Subcutaneous abdominal adipose tissue (tissue), 5 donors: Measurements from ENCODE around the gene LRRC49.

Experiments used
- H3K27ac ChIP-seq: one replicate; pipeline ENCODE4 v1.7.0; 2013; ENCODE audit warnings: low read depth, mild to moderate bottlenecking, inconsistent platforms, low read length, moderate library complexity
- H3K27me3 ChIP-seq, 5 donors: one replicate each; pipeline ENCODE4 v1.7.0; 2013; ENCODE audit warnings: low read length in 5 of 5, inconsistent platforms in 1 of 5; ENCODE audit not compliant: control insufficient read depth in 5 of 5, insufficient read depth in 4 of 5
- H3K36me3 ChIP-seq, 5 donors: one replicate each; pipeline ENCODE4 v1.7.0; 2013; ENCODE audit warnings: low read length in 5 of 5; ENCODE audit not compliant: control insufficient read depth in 5 of 5, insufficient read depth in 5 of 5
- H3K4me1 ChIP-seq, 5 donors: one replicate each; pipeline ENCODE4 v1.7.0; 2013; ENCODE audit warnings: low read length in 5 of 5, mild to moderate bottlenecking in 3 of 5, moderate library complexity in 1 of 5; ENCODE audit not compliant: control insufficient read depth in 5 of 5, insufficient read depth in 5 of 5
- H3K4me3 ChIP-seq, 5 donors: one replicate each; pipeline ENCODE4 v1.7.0; 2013; ENCODE audit warnings: low read length in 5 of 5, low read depth in 1 of 5
- H3K9ac ChIP-seq, 5 donors: one replicate each; pipeline ENCODE4 v1.7.0; 2013; ENCODE audit warnings: low read length in 5 of 5, mild to moderate bottlenecking in 4 of 5, moderate library complexity in 3 of 5
- H3K9me3 ChIP-seq, 5 donors: one replicate each; pipeline ENCODE4 v1.7.0; 2013; ENCODE audit warnings: low read length in 5 of 5; ENCODE audit not compliant: control insufficient read depth in 5 of 5
- donor health status: healthy.
- donor health status: healthy.
- donor health status: healthy.
- donor health status: healthy.
- donor health status: healthy.

LRRC49 gene

DNA sequence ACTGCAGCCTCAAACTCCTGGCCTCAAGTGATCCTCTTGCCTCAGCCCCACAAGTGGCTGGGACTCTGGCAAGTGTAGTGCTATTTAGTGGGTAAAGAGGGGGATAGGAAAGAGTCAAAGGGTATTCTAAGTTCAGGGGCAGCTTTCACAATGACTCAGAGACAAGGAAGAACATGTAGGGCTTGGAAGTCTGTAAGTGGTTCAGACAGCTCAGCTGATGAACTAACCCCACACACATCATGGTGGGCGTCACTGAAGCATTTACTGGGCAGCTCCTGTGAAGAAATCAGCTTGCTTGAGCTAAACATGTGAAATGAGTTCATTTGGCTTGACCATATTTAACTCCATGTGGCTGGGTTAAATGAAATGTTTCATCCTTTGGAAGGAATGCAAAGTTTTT, 188.1 kb downstream of the LRRC49 start:
- Histone ChIP-seq H3K9ac (no peak overlapping the region), H3K9me3 (no peaks in the 10 kb centered on the region), H3K4me1 (no peaks in the 10 kb centered on the region), H3K27me3 (peaks cover 2 to 7% (median 5%) of the 10 kb centered on the region in 5 donors), H3K4me3 (no peak overlapping the region), H3K27ac (no peak overlapping the region), H3K36me3 (no peaks in the 10 kb centered on the region)

DNA sequence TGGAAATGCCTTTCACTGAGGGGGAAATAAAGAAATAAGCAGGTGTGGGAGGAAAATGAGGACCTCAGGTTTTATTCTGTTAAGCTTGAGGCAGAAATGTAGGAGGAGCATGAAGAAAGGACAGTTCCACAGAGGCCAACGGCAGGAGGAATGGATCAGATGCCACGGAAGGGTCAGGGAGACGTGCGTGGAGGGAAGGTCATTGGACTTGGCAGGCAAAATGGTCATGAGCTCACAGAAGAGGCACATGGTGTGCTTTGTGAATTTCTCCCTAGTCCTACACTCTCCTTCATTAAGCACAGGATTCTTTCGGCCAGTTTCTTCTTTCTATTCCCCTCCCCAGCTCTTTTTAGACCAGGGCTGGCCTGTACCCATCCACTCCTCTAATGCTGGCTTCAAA, 190.2 kb downstream of the LRRC49 start:
- Histone ChIP-seq H3K27me3 (peaks cover 5 to 7% (median 6%) of the 10 kb centered on the region in 5 donors), H3K9me3 (peaks cover 0 to 6% (median 0%) of the 10 kb centered on the region in 5 donors), H3K4me1 (no peaks in the 10 kb centered on the region), H3K4me3 (no peak overlapping the region), H3K9ac (no peak overlapping the region), H3K36me3 (no peaks in the 10 kb centered on the region), H3K27ac (no peak overlapping the region)

GRCh38 chr15:71083349-71083748, 190.7 kb downstream of the LRRC49 start:
- H3K9ac ChIP-seq, result no peak overlapping the region
- peaks cover 0 to 8% (median 0%) of the 10 kb centered on the region in 5 donors for H3K9me3 ChIP-seq
- H3K4me3 ChIP-seq, result no peak overlapping the region
- no peaks in the 10 kb centered on the region for H3K4me1 ChIP-seq
- no peak overlapping the region for H3K27ac ChIP-seq
- H3K36me3 ChIP-seq, result no peaks in the 10 kb centered on the region
- H3K27me3 ChIP-seq, result peaks cover 5 to 7% (median 6%) of the 10 kb centered on the region in 5 donors

DNA sequence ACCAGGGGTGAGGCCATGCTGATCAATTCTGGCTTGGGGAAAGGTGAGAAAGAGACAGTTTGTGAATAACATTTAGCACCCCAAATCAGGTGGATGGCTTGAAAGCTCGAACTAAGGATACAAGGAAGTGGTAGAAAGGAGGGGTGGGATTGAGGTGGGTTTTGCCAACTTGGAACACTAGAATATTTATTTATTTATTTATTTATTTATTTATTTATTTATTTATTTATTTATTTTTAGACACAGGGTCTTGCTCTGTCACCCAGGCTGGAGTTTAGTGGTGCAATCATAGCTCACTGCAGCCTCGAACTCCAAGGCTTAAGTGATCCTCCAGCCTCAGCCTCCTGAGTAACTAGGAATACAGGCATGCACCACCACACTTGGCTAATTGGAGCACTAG, 191.6 kb downstream of the LRRC49 start:
- Histone ChIP-seq H3K9ac (no peak overlapping the region), H3K36me3 (no peaks in the 10 kb centered on the region), H3K27ac (no peak overlapping the region), H3K4me3 (no peak overlapping the region), H3K27me3 (peaks cover 5 to 7% (median 6%) of the 10 kb centered on the region in 5 donors), H3K9me3 (peaks cover 0 to 12% (median 4%) of the 10 kb centered on the region in 5 donors), H3K4me1 (no peaks in the 10 kb centered on the region)

DNA sequence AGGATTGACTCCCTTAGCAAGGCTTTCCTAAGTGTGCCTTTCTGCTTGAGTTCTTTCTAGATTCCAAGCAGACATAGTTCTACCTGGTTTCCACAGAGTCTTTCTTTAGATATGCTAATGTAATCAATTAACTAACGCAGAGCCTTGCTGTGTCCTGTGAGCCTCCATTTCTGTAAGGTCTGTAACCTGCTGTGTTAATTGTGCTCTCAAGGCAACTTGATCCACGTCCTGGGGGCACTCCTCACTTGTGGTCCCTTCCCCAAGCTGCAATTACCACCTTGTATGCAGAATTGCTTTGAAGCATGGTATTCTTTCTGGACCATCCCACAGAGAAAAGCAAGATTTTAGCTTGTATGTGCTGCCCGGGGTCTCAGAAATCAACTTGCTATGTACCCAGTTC, 193.2 kb downstream of the LRRC49 start:
- Histone ChIP-seq H3K9ac (no peak overlapping the region), H3K36me3 (no peaks in the 10 kb centered on the region), H3K9me3 (peaks cover 0 to 12% (median 4%) of the 10 kb centered on the region in 5 donors), H3K27me3 (peaks cover 5 to 7% (median 6%) of the 10 kb centered on the region in 5 donors), H3K4me3 (no peak overlapping the region), H3K27ac (no peak overlapping the region), H3K4me1 (no peaks in the 10 kb centered on the region)

DNA sequence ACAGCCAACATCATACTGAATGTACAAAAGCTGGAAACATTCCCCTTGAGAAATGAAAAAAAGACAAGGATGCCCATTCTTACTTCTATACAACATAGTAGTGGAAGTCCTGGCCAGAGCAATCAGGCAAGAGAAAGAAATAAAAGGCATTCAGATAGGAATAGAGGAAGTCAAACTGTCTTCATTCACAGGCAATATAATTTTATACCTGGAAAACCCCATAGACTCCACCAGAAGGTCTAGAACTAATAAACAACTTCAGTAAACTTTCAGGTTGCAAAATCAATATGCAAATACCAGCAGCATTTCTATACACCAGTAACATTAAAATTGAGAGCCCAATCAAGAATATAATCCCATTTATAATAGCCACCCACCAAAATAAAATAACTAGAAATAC, 195.5 kb downstream of the LRRC49 start:
- no peak overlapping the region for H3K27ac ChIP-seq
- H3K27me3 ChIP-seq, result peaks cover 0 to 21% (median 10%) of the 10 kb centered on the region in 5 donors
- no peaks in the 10 kb centered on the region for H3K36me3 ChIP-seq
- peaks cover 0 to 15% (median 4%) of the 10 kb centered on the region in 5 donors for H3K9me3 ChIP-seq
- H3K4me3 ChIP-seq, result no peak overlapping the region
- H3K9ac ChIP-seq, result no peak overlapping the region
- H3K4me1 ChIP-seq, result no peaks in the 10 kb centered on the region

DNA sequence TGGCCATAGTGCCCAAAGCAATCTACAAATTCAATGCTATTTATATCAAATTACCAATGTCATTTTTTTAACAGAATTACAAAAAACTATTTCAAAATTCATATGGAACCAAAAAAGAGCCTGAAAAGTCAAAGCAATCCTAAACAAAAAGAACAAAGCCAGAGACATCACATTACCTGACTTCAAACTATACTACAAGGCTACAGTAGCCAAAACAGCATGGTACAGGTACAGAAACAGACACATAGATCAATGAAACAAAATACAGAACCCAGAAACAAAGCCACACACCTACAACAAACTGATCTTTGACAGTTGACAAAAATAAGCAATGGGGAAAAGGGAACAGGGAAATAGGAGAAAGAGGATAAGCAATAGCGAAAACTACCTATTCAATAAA, 196.1 kb downstream of the LRRC49 start:
- Histone ChIP-seq H3K4me1 (no peaks in the 10 kb centered on the region), H3K9me3 (peaks cover 0 to 17% (median 4%) of the 10 kb centered on the region in 5 donors), H3K9ac (no peak overlapping the region), H3K27ac (no peak overlapping the region), H3K27me3 (peaks cover 0 to 22% (median 13%) of the 10 kb centered on the region in 5 donors), H3K4me3 (no peak overlapping the region), H3K36me3 (no peaks in the 10 kb centered on the region)

GRCh38 chr15:71089801-71090200, 197.2 kb downstream of the LRRC49 start:
- no peaks in the 10 kb centered on the region for H3K36me3 ChIP-seq
- no peak overlapping the region for H3K4me3 ChIP-seq
- peaks cover 0 to 22% (median 18%) of the 10 kb centered on the region in 5 donors for H3K27me3 ChIP-seq
- H3K27ac ChIP-seq, result no peak overlapping the region
- peaks cover 0 to 17% (median 5%) of the 10 kb centered on the region in 5 donors for H3K9me3 ChIP-seq
- H3K4me1 ChIP-seq, result no peaks in the 10 kb centered on the region
- no peak overlapping the region for H3K9ac ChIP-seq

GRCh38 chr15:71091601-71092000, 199.0 kb downstream of the LRRC49 start:
- H3K27me3 ChIP-seq, result peaks cover 0 to 16% (median 11%) of the 10 kb centered on the region in 5 donors
- no peak overlapping the region for H3K4me3 ChIP-seq
- peaks cover 0 to 17% (median 2%) of the 10 kb centered on the region in 5 donors for H3K9me3 ChIP-seq
- no peaks in the 10 kb centered on the region for H3K36me3 ChIP-seq
- H3K27ac ChIP-seq, result no peak overlapping the region
- no peaks in the 10 kb centered on the region for H3K4me1 ChIP-seq
- no peak overlapping the region for H3K9ac ChIP-seq

- Histone ChIP-seq H3K36me3 (no peaks in the 10 kb centered on the region), H3K27ac (no peak overlapping the region), H3K9ac (no peak overlapping the region), H3K27me3 (peaks cover 0 to 16% (median 11%) of the 10 kb centered on the region in 5 donors), H3K9me3 (peaks cover 0 to 17% (median 0%) of the 10 kb centered on the region in 5 donors), H3K4me3 (no peak overlapping the region), H3K4me1 (no peaks in the 10 kb centered on the region)
These were observed 199.5 kb downstream of the LRRC49 start for GRCh38 chr15:71092056-71092600.
